SKM-1 treated with dmso at 0.1 percent for 144 hours (cell line): ENCODE measurements around the gene WDR27.

Source experiments
- DNase-seq: peaks from one replicate; lab custom pipeline; 2025; ENCODE audit not compliant: unreplicated experiment; lab: John Stamatoyannopoulos, UW

Gene WDR27

GRCh38 chr6:169568314-169569087 lies 133.3 kb downstream of the WDR27 start:
- DNase-seq, result no peak

GRCh38 chr6:169567819-169568218 lies 134.0 kb downstream of the WDR27 start:
- DNase-seq, result no peak

- DNase-seq, result no peak
These were observed 134.7 kb downstream of the WDR27 start for GRCh38 chr6:169566961-169567750.

- no peak for DNase-seq
These were observed 135.5 kb downstream of the WDR27 start for GRCh38 chr6:169566319-169566718.

GRCh38 chr6:169564453-169565240 lies 137.2 kb downstream of the WDR27 start:
- DNase-seq, result no peak

GRCh38 chr6:169561665-169562064 lies 140.2 kb downstream of the WDR27 start:
- DNase-seq, result no peak

- no peak for DNase-seq
These were observed 142.2 kb downstream of the WDR27 start for GRCh38 chr6:169559592-169559991.

- no peak for DNase-seq
These were observed 142.9 kb downstream of the WDR27 start for GRCh38 chr6:169558774-169559441.

GRCh38 chr6:169558378-169558773 lies 143.5 kb downstream of the WDR27 start:
- DNase-seq, result no peak

- DNase-seq, result no peak
These were observed 143.9 kb downstream of the WDR27 start for GRCh38 chr6:169557887-169558286.

GRCh38 chr6:169556758-169557548 lies 144.9 kb downstream of the WDR27 start:
- no peak for DNase-seq

GRCh38 chr6:169555971-169556617 lies 145.7 kb downstream of the WDR27 start:
- DNase-seq, result no peak

GRCh38 chr6:169545982-169546381 lies 155.8 kb downstream of the WDR27 start:
- DNase-seq, result no peak

- DNase-seq, result no peak
These were observed 158.1 kb downstream of the WDR27 start for GRCh38 chr6:169543704-169544103.

- DNase-seq, result no peak
These were observed 159.3 kb downstream of the WDR27 start for GRCh38 chr6:169542491-169542890.

- DNase-seq, result no peak
These were observed 162.5 kb downstream of the WDR27 start for GRCh38 chr6:169539176-169539897.

GRCh38 chr6:169536446-169537170 lies 165.2 kb downstream of the WDR27 start:
- no peak for DNase-seq

GRCh38 chr6:169534039-169534421 lies 167.8 kb downstream of the WDR27 start:
- no peak for DNase-seq
